ENCODE measurements around the gene CNKSR2.

CNKSR2 gene

GRCh38 chrX:21590012-21590776 is 216.0 kb downstream of the CNKSR2 start:
- DNase-seq (ENCODE audit: extremely low read depth in 1 of 2, low read depth in 1 of 2) = no peak

GRCh38 chrX:21606002-21606401 is 231.8 kb downstream of the CNKSR2 start:
- no peak for DNase-seq (ENCODE audit: extremely low read depth in 1 of 2, low read depth in 1 of 2)

- no peak for DNase-seq (ENCODE audit: extremely low read depth in 1 of 2, low read depth in 1 of 2)
These were observed 235.9 kb downstream of the CNKSR2 start for GRCh38 chrX:21610168-21610567.

- no peak for DNase-seq (ENCODE audit: extremely low read depth in 1 of 2, low read depth in 1 of 2)
These were observed 237.9 kb downstream of the CNKSR2 start for GRCh38 chrX:21612154-21612553.

DNA sequence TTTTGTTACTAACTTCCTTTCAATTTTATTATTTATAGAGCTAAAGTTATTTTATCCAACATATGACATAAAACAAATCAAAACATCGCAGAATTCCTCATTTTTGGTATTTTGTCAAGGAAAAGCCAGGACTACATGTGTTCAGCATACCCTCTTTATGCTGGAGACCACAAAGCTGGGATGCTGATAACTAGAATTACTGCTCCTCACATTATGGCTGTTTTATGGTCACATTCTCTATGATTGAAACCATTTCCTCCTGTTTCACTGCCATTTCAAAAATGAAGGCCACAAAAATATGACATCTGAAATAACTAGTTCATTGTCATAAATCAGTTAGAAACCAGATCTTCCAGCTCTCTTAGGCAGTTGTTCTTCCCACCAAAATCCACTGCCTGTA is 242.2 kb downstream of the CNKSR2 start:
- no peak for DNase-seq (ENCODE audit: extremely low read depth in 1 of 2, low read depth in 1 of 2)

DNA sequence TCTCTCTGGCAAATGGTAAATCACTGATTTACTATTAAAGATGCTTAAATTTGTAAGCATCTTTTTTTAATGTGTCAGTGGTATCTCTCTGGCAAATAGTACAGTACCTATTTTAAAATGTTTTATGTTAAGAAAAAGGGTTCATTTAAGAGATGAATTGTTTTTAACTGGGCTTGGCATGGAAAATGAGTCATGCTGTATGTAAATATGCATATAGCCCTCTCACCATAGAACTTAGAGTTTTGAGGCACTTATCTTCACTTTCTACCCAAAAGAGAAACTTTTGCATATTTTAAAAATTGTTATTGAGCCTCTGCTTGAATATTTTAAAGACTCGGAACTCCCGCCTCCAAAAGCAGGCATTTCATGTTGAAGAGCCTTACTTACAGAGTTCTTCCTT is 246.0 kb downstream of the CNKSR2 start:
- DNase-seq (ENCODE audit: extremely low read depth in 1 of 2, low read depth in 1 of 2) = no peak

DNA sequence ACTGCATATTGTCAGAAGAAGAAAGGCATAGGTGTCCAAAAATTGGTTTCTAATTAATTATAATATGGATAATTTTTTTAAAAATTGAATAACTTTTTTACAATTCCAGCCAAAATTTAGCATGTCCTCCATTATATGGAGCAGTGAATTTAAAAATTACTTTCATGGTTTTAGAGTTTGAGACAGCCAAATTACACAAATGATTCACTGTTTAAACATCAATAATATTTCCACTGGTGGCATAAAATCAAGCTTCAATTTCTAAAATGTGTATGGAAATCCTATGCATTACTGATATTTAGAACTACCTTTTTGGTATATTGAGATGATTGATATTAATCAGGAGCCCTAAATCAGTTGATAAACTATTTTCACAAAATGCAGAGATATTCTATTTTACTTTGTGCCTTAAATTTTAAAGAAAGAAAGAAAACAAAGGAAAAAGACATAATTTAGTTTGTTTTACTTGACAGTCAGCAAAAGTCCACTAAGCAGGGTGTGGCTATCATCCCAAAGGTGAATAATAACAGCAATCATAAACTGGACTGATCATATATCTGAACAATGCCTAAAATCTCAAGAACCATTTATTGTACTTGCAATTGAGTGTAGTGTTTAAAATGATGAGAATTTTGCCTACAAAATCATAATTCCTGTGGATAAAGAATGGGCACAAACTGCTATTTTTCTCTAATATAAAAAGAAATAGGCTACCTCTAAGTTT is 249.7 kb downstream of the CNKSR2 start:
- no peak for DNase-seq (ENCODE audit: extremely low read depth in 1 of 2, low read depth in 1 of 2)

GRCh38 chrX:21632027-21632426 is 257.8 kb downstream of the CNKSR2 start:
- no peak for DNase-seq (ENCODE audit: extremely low read depth in 1 of 2, low read depth in 1 of 2)

DNA sequence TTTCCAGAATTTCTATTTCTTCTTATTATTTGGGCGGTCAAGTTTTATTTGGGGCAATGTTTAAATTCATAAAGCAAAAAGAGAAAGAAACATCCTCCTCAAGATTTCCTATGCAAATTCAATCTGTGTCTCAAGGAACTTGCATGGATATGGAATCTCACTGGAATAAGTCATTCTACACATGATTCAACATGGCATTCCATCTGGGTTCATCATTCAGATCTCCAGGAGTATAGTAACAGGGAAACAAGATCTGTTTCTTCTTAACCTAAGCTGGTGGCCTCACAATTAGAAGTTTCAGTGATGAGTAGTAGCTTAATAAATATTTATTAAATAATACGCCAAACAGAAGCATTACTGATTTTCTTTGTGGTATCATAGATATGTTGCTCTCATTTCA is 264.1 kb downstream of the CNKSR2 start:
- DNase-seq (ENCODE audit: extremely low read depth in 1 of 2, low read depth in 1 of 2) = no peak

DNA sequence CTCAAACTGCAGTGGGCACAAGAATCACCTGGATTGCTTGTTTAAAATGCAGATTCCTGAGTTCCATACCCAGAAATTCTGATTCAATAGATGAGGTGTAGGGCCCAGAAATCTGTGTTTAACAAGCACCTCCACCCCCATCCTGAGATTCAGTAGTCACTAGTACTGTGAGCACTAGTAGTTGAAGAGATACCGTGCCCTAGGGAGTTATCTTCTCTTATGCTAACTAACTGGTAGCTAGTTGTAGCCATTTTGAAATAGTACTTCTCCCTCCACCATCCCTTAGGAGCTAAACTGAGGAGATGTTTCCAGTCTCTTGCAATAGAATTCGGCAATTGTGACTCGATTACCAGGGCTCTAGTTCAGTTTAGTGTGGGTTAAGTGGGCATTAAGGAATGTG is 265.6 kb downstream of the CNKSR2 start:
- DNase-seq (ENCODE audit: extremely low read depth in 1 of 2, low read depth in 1 of 2) = no peak

- no peak for DNase-seq (ENCODE audit: extremely low read depth in 1 of 2, low read depth in 1 of 2)
These were observed 271.2 kb downstream of the CNKSR2 start for GRCh38 chrX:21645431-21645830.

DNA sequence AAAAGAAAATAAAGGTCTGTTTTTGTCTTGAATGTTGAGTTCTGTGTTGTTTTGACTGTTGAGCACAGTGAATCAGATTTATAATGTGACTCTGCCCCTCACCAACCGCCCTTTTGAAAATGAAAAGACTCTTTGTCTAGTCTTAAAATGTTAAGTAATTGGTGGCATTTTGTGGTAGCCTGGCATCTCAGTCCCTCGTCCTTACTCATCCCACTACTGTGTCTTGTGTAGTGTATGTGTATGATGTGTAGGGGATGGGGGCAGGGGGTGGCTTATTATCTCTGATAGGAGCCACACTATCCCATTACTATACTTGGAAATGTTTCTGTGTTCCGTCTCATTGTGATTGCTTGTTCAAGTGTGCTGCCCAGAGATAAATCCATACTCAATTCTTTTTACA is 271.7 kb downstream of the CNKSR2 start:
- DNase-seq (ENCODE audit: extremely low read depth in 1 of 2, low read depth in 1 of 2) = no peak

DNA sequence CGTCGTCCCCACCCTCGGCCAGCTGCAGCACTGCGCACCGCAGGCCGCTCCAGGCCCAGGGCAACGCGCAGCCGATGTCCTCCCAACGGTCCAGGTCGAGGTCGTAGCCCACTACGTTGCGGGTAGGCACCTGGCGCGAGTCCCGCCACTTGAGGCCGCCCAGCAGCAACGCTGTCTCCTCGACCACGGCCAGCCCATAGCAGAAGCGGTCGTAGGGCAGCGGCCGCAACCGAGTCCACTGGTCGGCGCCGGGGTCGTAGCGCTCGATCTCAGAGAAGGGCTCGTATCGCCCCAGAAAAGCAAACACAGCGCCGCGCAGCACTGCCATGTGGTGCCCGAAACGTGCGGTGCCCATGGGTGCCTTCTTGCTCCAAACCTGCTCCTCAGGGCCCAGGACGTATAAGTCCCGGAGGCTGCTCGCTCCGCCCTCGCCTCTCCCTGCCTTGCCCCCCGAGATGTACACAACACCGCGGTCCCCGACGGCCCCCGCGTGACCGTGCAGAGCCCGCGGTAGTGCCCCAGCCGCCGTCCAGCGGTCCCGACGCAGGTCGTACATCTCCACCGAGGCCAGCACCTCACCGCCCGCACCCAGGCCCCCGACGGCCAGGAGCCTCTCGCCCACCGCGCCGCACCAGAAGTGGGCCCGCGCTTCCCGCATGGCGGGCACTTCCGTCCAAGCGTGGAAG is 281.8 kb downstream of the CNKSR2 start:
- no peak for DNase-seq (ENCODE audit: extremely low read depth in 1 of 2, low read depth in 1 of 2)

GRCh38 chrX:21656587-21657317 is 282.5 kb downstream of the CNKSR2 start:
- DNase-seq (ENCODE audit: extremely low read depth in 1 of 2, low read depth in 1 of 2) = no peak

DNA sequence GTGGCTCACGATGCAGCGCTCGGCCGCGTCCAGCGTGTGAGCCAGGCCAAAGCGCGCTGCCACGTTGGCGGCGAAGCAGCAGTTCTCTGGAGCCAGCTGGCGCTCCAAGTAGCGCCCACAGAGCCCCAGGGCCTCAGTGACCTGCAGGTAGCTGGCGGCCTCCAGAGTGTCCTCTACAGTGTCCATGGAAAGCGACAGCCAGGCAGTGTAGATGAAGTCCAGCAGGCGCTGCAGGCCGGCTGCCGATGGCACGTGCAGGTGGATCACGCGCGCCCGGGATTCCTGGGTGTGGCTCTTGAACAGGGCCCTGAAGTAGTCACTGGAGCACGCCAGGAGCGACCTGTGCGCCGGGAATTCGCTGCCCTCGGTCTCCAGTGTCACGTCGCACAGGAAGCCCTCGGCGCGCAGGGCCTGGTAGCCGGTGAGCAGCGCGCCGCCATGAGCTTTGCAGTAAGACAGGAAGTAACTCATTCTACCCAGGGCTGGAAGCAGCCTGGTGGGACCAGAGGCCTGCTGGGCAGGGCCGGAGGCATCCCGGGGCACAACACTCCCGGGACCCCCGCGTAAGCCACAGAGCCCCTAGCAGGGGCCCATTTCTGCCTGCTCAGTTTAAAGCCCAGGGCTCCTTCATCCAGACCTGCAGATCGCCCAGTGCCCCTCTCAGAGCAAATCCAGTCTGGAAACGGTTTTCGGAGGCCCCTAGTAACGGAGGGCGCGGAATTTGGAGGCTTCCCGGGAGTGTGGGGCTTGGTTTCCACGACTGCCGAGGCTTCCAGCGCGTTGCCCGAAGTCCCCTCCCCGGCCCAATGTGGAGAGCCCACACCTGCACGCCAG is 283.3 kb downstream of the CNKSR2 start:
- no peak for DNase-seq (ENCODE audit: extremely low read depth in 1 of 2, low read depth in 1 of 2)

- no peak for DNase-seq (ENCODE audit: extremely low read depth in 1 of 2, low read depth in 1 of 2)
These were observed 284.0 kb downstream of the CNKSR2 start, which contains the start of gene KLHL34 for GRCh38 chrX:21658152-21658737. Gene KLHL34, minus strand, starts transcription at chrX:21658330. Its CDS starts 542 bp downstream, at chrX:21657788.

DNA sequence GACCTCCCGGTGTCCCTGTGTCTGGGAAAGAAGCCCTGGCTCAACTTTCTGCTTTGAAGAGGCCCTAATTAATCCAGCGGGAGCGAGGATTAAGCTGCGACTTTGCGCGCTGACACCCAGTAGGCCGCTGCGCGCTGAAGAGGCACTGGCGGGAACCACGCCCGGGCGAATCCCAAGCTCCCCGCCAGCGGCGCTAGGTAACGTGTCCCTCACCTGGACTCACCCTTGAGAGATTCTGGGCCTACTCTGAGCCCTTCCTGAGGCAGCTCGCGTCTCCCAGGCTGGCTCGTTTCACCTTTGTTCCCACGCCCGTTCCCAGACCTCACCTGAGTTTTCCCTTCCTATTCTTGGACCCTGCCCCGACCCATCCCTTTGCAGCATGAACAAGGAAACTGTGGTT is 284.5 kb downstream of the CNKSR2 start:
- DNase-seq (ENCODE audit: extremely low read depth in 1 of 2, low read depth in 1 of 2) = no peak

- DNase-seq (ENCODE audit: extremely low read depth in 1 of 2, low read depth in 1 of 2) = no peak
These were observed 285.1 kb downstream of the CNKSR2 start for GRCh38 chrX:21659320-21659719.

- no peak for DNase-seq (ENCODE audit: extremely low read depth in 1 of 2, low read depth in 1 of 2)
These were observed 285.9 kb downstream of the CNKSR2 start for GRCh38 chrX:21660156-21660555.

DNA sequence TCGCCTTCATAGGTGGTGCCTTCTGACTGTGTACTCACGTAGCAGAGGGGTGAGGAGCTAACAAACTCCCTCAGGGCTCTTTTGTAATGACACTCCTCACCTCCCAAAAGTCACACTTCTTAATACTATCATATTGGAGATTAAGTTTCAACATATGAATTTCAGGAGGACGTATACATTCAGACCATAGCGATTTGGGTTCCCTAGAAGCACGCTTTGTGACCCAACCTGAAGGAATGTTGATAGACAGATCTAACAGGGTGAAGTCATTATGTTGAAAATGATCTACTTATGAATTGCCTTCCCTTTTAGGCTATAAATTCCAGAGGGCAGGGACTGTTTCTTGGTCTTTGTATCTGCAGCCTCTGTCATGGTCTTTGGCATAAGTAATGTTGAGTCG is 287.1 kb downstream of the CNKSR2 start:
- no peak for DNase-seq (ENCODE audit: extremely low read depth in 1 of 2, low read depth in 1 of 2)

Data from activated CD8-positive, alpha-beta memory T cell treated with anti-CD3 and anti-CD28 coated beads for 1 hour (primary cell).